Mesendoderm (in vitro differentiated cells): ENCODE results near the gene EGFL8.

ENCODE experiments used
- DNase-seq: peaks from one replicate; pipeline ENCODE4 v3.0.0; 2013
- H2AK5ac ChIP-seq: 2 replicates; pipeline ENCODE4 v1.6.1; 2013; ENCODE audit warnings: low read length, inconsistent platforms
- H2BK120ac ChIP-seq: 2 replicates; pipeline ENCODE4 v1.6.1; 2013; ENCODE audit warnings: low read depth, mild to moderate bottlenecking, low read length, moderate library complexity, mixed read lengths
- H2BK15ac ChIP-seq: replicated peaks from 2 replicates; pipeline ENCODE4 v1.6.1; 2013; ENCODE audit warnings: low read depth, mild to moderate bottlenecking, moderate library complexity
- H2BK5ac ChIP-seq: 2 replicates; pipeline ENCODE4 v1.6.1; 2013; ENCODE audit warnings: low read length, inconsistent platforms
- H3K18ac ChIP-seq: 2 replicates; pipeline ENCODE4 v1.6.1; 2013; ENCODE audit warnings: mild to moderate bottlenecking, low read length, mixed read lengths
- H3K23ac ChIP-seq: one replicate; pipeline ENCODE4 v1.6.1; 2013; ENCODE audit warnings: low read length
- H3K27ac ChIP-seq: 2 replicates; pipeline ENCODE4 v1.5.1; 2013; ENCODE audit warnings: low read depth, mild to moderate bottlenecking, inconsistent platforms, low read length, moderate library complexity
- H3K27me3 ChIP-seq: 2 replicates; pipeline ENCODE4 v1.6.1; 2013; ENCODE audit warnings: low read length, control low read depth, mild to moderate bottlenecking, inconsistent platforms; ENCODE audit not compliant: insufficient read depth, poor library complexity
- H3K36me3 ChIP-seq: 2 replicates; pipeline ENCODE4 v1.6.1; 2013; ENCODE audit warnings: low read length, inconsistent platforms; ENCODE audit not compliant: control insufficient read depth, insufficient read depth
- H3K4ac ChIP-seq: one replicate; pipeline ENCODE4 v1.6.1; 2013; ENCODE audit warnings: low read depth, mild to moderate bottlenecking, low read length, moderate library complexity
- H3K4me1 ChIP-seq: 2 replicates; pipeline ENCODE4 v1.6.1; 2013; ENCODE audit warnings: low read depth, low read length, inconsistent platforms; ENCODE audit not compliant: control insufficient read depth
- H3K4me2 ChIP-seq: 2 replicates; pipeline ENCODE4 v1.6.1; 2013; ENCODE audit warnings: low read length
- H3K4me3 ChIP-seq: 2 replicates; pipeline ENCODE4 v1.5.1; 2013; ENCODE audit warnings: mild to moderate bottlenecking, low read length
- H3K56ac ChIP-seq: one replicate; pipeline ENCODE4 v1.6.1; 2013; ENCODE audit warnings: low read length
- H3K79me1 ChIP-seq: 2 replicates; pipeline ENCODE4 v1.6.1; 2013; ENCODE audit warnings: low read length, inconsistent platforms
- H3K79me2 ChIP-seq: 2 replicates; pipeline ENCODE4 v1.6.1; 2013; ENCODE audit warnings: mild to moderate bottlenecking, low read length; ENCODE audit not compliant: control insufficient read depth, insufficient read depth
- H3K9ac ChIP-seq: 2 replicates; pipeline ENCODE4 v1.6.1; 2013; ENCODE audit warnings: low read length, inconsistent platforms
- H4K5ac ChIP-seq: one replicate; pipeline ENCODE4 v1.6.1; 2013; ENCODE audit warnings: low read length
- H4K8ac ChIP-seq: one replicate; pipeline ENCODE4 v1.6.1; 2013; ENCODE audit warnings: low read depth, mild to moderate bottlenecking, control low read depth, low read length, moderate library complexity
- WGBS: extraction: QIAGEN DNeasy Blood & Tissue Kit; methylation state at CpG from one replicate; pipeline ENCODE4 v1.1.7; 2013; ENCODE audit warnings: low lambda C conversion rate, missing lambda C conversion rate; ENCODE audit not compliant: insufficient coverage; ENCODE audit errors: extremely low coverage; 5-methylcytosine and 5-hydroxymethylcytosine counted together

Gene EGFL8

GRCh38 chr6:32195902-32196681 is 31.7 kb downstream of the EGFL8 start:
- Histone ChIP-seq H3K79me2 (no peaks in the 10 kb centered on the region), H3K23ac (peak overlapping the region; percentile 11), H3K4me3 (peak overlapping the region; percentile 54), H3K79me1 (peaks cover 2% of the 10 kb centered on the region), H3K18ac (peak overlapping the region; percentile 52), H3K4ac (peak overlapping the region; percentile 63), H3K56ac (peak overlapping the region; percentile 89), H3K36me3 (no peaks in the 10 kb centered on the region), H2BK15ac (no peak overlapping the region), H3K4me1 (peaks cover 19% of the 10 kb centered on the region), H3K27me3 (no peaks in the 10 kb centered on the region), H3K9ac (peak overlapping the region; percentile 99), H4K8ac (no peak overlapping the region), H3K4me2 (peak overlapping the region; percentile 61), H2BK5ac (peak overlapping the region; percentile 94), H2BK120ac (no peak overlapping the region), H4K5ac (no peak overlapping the region), H2AK5ac (peak overlapping the region; percentile 22), H3K27ac (peak overlapping the region; percentile 95)
- WGBS, result no CpG with 5 or more reads among the region's 58 CpGs
- DNase-seq, result peak; percentile 94

- Histone ChIP-seq H3K79me2 (no peaks in the 10 kb centered on the region), H3K9ac (peak overlapping the region; percentile 99), H3K4me2 (peak overlapping the region; percentile 57), H2BK15ac (no peak overlapping the region), H3K27ac (no peak overlapping the region), H3K4me3 (peak overlapping the region; percentile 17), H3K79me1 (peaks cover 2% of the 10 kb centered on the region), H3K4me1 (peaks cover 17% of the 10 kb centered on the region), H3K18ac (no peak overlapping the region), H4K5ac (peak overlapping the region; percentile 71), H2BK5ac (no peak overlapping the region), H3K56ac (peak overlapping the region; percentile 89), H3K4ac (no peak overlapping the region), H2AK5ac (no peak overlapping the region), H2BK120ac (no peak overlapping the region), H4K8ac (no peak overlapping the region), H3K27me3 (no peaks in the 10 kb centered on the region), H3K36me3 (no peaks in the 10 kb centered on the region), H3K23ac (no peak overlapping the region)
- DNase-seq, result peak; percentile 41
- no CpG with 5 or more reads among the region's 28 CpGs for WGBS
Measured at GRCh38 chr6:32196682-32197616, 32.6 kb downstream of the EGFL8 start.

- H3K27ac ChIP-seq, result no peak overlapping the region
- H4K5ac ChIP-seq, result no peak overlapping the region
- no peaks in the 10 kb centered on the region for H3K36me3 ChIP-seq
- no peak overlapping the region for H3K4ac ChIP-seq
- H2BK120ac ChIP-seq, result no peak overlapping the region
- H3K23ac ChIP-seq, result no peak overlapping the region
- peaks cover 11% of the 10 kb centered on the region for H3K4me1 ChIP-seq
- H3K4me3 ChIP-seq, result no peak overlapping the region
- H3K27me3 ChIP-seq, result no peaks in the 10 kb centered on the region
- H3K9ac ChIP-seq, result no peak overlapping the region
- H3K56ac ChIP-seq, result no peak overlapping the region
- DNase-seq, result no peak
- H3K18ac ChIP-seq, result no peak overlapping the region
- H3K79me1 ChIP-seq, result no peaks in the 10 kb centered on the region
- no peak overlapping the region for H4K8ac ChIP-seq
- no CpG with 5 or more reads among the region's 3 CpGs for WGBS
- no peak overlapping the region for H2BK15ac ChIP-seq
- H3K4me2 ChIP-seq, result no peak overlapping the region
- H3K79me2 ChIP-seq, result no peaks in the 10 kb centered on the region
- H2BK5ac ChIP-seq, result no peak overlapping the region
- H2AK5ac ChIP-seq, result no peak overlapping the region
Measured at GRCh38 chr6:32198345-32198696, 33.9 kb downstream of the EGFL8 start.

GRCh38 chr6:32198866-32199265 is 34.5 kb downstream of the EGFL8 start:
- no peak overlapping the region for H3K9ac ChIP-seq
- H4K5ac ChIP-seq, result no peak overlapping the region
- no peak overlapping the region for H2BK120ac ChIP-seq
- peaks cover 11% of the 10 kb centered on the region for H3K4me1 ChIP-seq
- no CpG with 5 or more reads among the region's 17 CpGs for WGBS
- H4K8ac ChIP-seq, result no peak overlapping the region
- no peak overlapping the region for H2BK15ac ChIP-seq
- H3K4me2 ChIP-seq, result no peak overlapping the region
- no peaks in the 10 kb centered on the region for H3K27me3 ChIP-seq
- no peaks in the 10 kb centered on the region for H3K79me2 ChIP-seq
- no peak overlapping the region for H3K27ac ChIP-seq
- H3K36me3 ChIP-seq, result no peaks in the 10 kb centered on the region
- no peak overlapping the region for H2BK5ac ChIP-seq
- no peak overlapping the region for H3K56ac ChIP-seq
- no peak overlapping the region for H3K4me3 ChIP-seq
- H3K18ac ChIP-seq, result no peak overlapping the region
- H3K23ac ChIP-seq, result no peak overlapping the region
- no peak for DNase-seq
- no peak overlapping the region for H3K4ac ChIP-seq
- no peak overlapping the region for H2AK5ac ChIP-seq
- no peaks in the 10 kb centered on the region for H3K79me1 ChIP-seq

- H2BK15ac ChIP-seq, result no peak overlapping the region
- DNase-seq, result no peak
- no peaks in the 10 kb centered on the region for H3K36me3 ChIP-seq
Measured at GRCh38 chr6:32200711-32201475, 36.5 kb downstream of the EGFL8 start.

More at GRCh38 chr6:32200711-32201475, 36.5 kb downstream of the EGFL8 start:
- no peak overlapping the region for H2AK5ac ChIP-seq
- WGBS, result no CpG with 5 or more reads among the region's 13 CpGs
- H4K5ac ChIP-seq, result no peak overlapping the region
- H3K4me3 ChIP-seq, result no peak overlapping the region
- no peak overlapping the region for H3K4ac ChIP-seq
- no peak overlapping the region for H3K4me2 ChIP-seq
- H3K27ac ChIP-seq, result no peak overlapping the region
- H3K23ac ChIP-seq, result no peak overlapping the region
- H3K27me3 ChIP-seq, result no peaks in the 10 kb centered on the region
- no peak overlapping the region for H3K56ac ChIP-seq
- H4K8ac ChIP-seq, result no peak overlapping the region
- no peak overlapping the region for H3K9ac ChIP-seq
- no peaks in the 10 kb centered on the region for H3K79me1 ChIP-seq
- peaks cover 5% of the 10 kb centered on the region for H3K4me1 ChIP-seq
- H3K79me2 ChIP-seq, result no peaks in the 10 kb centered on the region
- H2BK120ac ChIP-seq, result no peak overlapping the region
- no peak overlapping the region for H2BK5ac ChIP-seq
- no peak overlapping the region for H3K18ac ChIP-seq
